Endothelial cell of umbilical vein (primary cell): ENCODE measurements around the gene AMH. TPM values are rescaled to one million over a fixed set of nuclear protein-coding genes. Genes with fewer than 3 reads are reported as not detected.

Experiments used
- BruUV-seq: library from RNA; stranded (reverse); fragments of 400-500 nt; replicated peaks from 2 replicates; lab custom pipeline; 2021; lab: Mats Ljungman, UMichigan
- CTCF ChIA-PET: fragments of 300-600, 350-600 bp; sonication (Branson Sonifier 250); formaldehyde crosslinking; loops from one replicate; lab custom pipeline; 2021; ENCODE audit warnings: antibody characterized with exemption, inconsistent platforms; lab: Charles Lee
- POLR2A ChIA-PET: fragments of 300-600, 350-600 bp; sonication (Branson Sonifier 250); formaldehyde crosslinking; loops from one replicate; lab custom pipeline; 2021; ENCODE audit warnings: antibody characterized with exemption, inconsistent platforms; lab: Charles Lee
- DNase-seq: peaks from one replicate; pipeline ENCODE4 v3.0.0-alpha.2; 2011; ENCODE audit warnings: low read depth, low spot score
- FAIRE-seq: peaks from 2 replicates; lab custom pipeline; 2011; peaks lifted over from hg19 to GRCh38; lab: Jason Lieb, UNC
- H2AFZ ChIP-seq: 2 replicates; pipeline ENCODE4 v1.6.0; 2012; ENCODE audit warnings: low read depth, low read length, control low read depth, inconsistent platforms
- H3K27ac ChIP-seq: 2 replicates; pipeline ENCODE4 v1.5.1; 2011; ENCODE audit warnings: low read depth, mild to moderate bottlenecking, control low read depth, low read length, moderate library complexity; ENCODE audit not compliant: insufficient read depth
- H3K27me3 ChIP-seq, 2 experiments: 2 replicates each; pipeline versions ENCODE4 v1.6.0 to v1.6.1; 2011; ENCODE audit warnings: low read length in 2 of 2, mixed read lengths in 1 of 2; ENCODE audit not compliant: control insufficient read depth in 2 of 2, insufficient read depth in 2 of 2
- H3K36me3 ChIP-seq, 2 experiments: 2 replicates in 1 of 2; 3 replicates in 1 of 2; pipeline ENCODE4 v1.5.1; 2011; ENCODE audit warnings: low read length in 2 of 2, mild to moderate bottlenecking in 1 of 2, moderate library complexity in 1 of 2; ENCODE audit not compliant: control insufficient read depth in 2 of 2, insufficient read depth in 2 of 2; ENCODE audit errors: extremely low read depth in 1 of 2
- H3K4me1 ChIP-seq: 3 replicates; pipeline ENCODE4 v1.5.1; 2011; ENCODE audit warnings: mild to moderate bottlenecking, low read length; ENCODE audit not compliant: control insufficient read depth, insufficient read depth; ENCODE audit errors: extremely low read depth
- H3K4me2 ChIP-seq: 2 replicates; pipeline ENCODE4 v1.6.1; 2011; ENCODE audit warnings: low read length, control low read depth, mixed read lengths; ENCODE audit not compliant: insufficient read depth
- H3K4me3 ChIP-seq, 3 experiments: fragments of 200-600 bp in 1 of 3; sonication (generic), shearing (Covaris generic) in 1 of 3; replicated peaks in 1 of 3; 2 replicates each; pipeline ENCODE4 v1.5.1; 2011 to 2016; ENCODE audit warnings: control low read depth in 3 of 3, low read length in 3 of 3, mild to moderate bottlenecking in 2 of 3, inconsistent platforms in 1 of 3, low read depth in 1 of 3, moderate library complexity in 1 of 3; ENCODE audit not compliant: insufficient read depth in 1 of 3
- H3K79me2 ChIP-seq: 2 replicates; pipeline ENCODE4 v1.6.0; 2012; ENCODE audit warnings: low read length, inconsistent platforms; ENCODE audit not compliant: control insufficient read depth, insufficient read depth
- H3K9ac ChIP-seq: replicated peaks from 2 replicates; pipeline ENCODE3; 2011; ENCODE audit warnings: low read length, control low read depth; ENCODE audit not compliant: insufficient read depth; ENCODE audit errors: extremely low read depth
- H3K9me1 ChIP-seq: replicated peaks from 3 replicates; pipeline ENCODE4 v1.6.0; 2011; ENCODE audit warnings: mild to moderate bottlenecking, low read length; ENCODE audit not compliant: control insufficient read depth, insufficient read depth; ENCODE audit errors: extremely low read depth
- H3K9me3 ChIP-seq: replicated peaks from 2 replicates; pipeline ENCODE4 v1.5.1; 2012; ENCODE audit warnings: low read length, inconsistent platforms; ENCODE audit not compliant: control insufficient read depth, insufficient read depth
- H4K20me1 ChIP-seq: replicated peaks from 2 replicates; pipeline ENCODE3; 2011; ENCODE audit warnings: mild to moderate bottlenecking, low read length; ENCODE audit not compliant: control insufficient read depth, insufficient read depth; ENCODE audit errors: extremely low read depth
- EZH2 ChIP-seq: IDR thresholded peaks from 2 replicates; pipeline ENCODE4 v1.6.1; 2012; ENCODE audit warnings: borderline replicate concordance, low read depth, mild to moderate bottlenecking, moderate library complexity, low read length, inconsistent platforms; ENCODE audit not compliant: severe bottlenecking
- MYC ChIP-seq: IDR thresholded peaks from one replicate; pipeline ENCODE4 v1.6.1; 2011; ENCODE audit warnings: mild to moderate bottlenecking, low read depth, low read length
- POLR2A ChIP-seq: IDR thresholded peaks from 2 replicates; pipeline ENCODE4 v1.6.1; 2012; ENCODE audit warnings: low read depth, mild to moderate bottlenecking, control low read depth, low read length
- POLR2AphosphoS5 ChIP-seq: IDR thresholded peaks from 2 replicates; pipeline ENCODE4 v1.6.1; 2012; ENCODE audit warnings: low read depth, mild to moderate bottlenecking, control low read depth, low read length, moderate library complexity; ENCODE audit not compliant: insufficient read depth
- dilution Hi-C: fragments of 300-500 bp; cut with MboI; formaldehyde crosslinking; loops from one replicate; pipeline ENCODE4 v1.15.0; 2019; ENCODE audit warnings: low sequenced_read_pairs; ENCODE audit not compliant: extremely low pct_ligation_motif_present
- intact Hi-C: fragments of 100-400 bp; cut with micrococcal nuclease; formaldehyde crosslinking; loops from one replicate; pipeline ENCODE4 v1.10.0; 2022
- polyA plus RNA-seq, 4 experiments: library from polyadenylated mRNA; depleted of rRNA in 3 of 4; stranded (reverse) in 3 of 4; unstranded in 1 of 4; fragments of >200 nt; gene quantifications; 2 replicates each; pipeline versions ENCODE4 v1.2.1 to v1.2.3, GENCODE V29; 2011 to 2012; ENCODE audit warnings: missing spikeins in 1 of 4
- total RNA-seq: library from RNA; stranded (reverse); gene quantifications from 2 replicates; pipeline ENCODE4 v1.2.3, GENCODE V29; 2021

Gene AMH
- total and polyA plus RNA-seq, 2 donors (not counting 3 experiments of a cell fraction or from before 2014, with no cell fraction given): 3.3 to 9.6 TPM

DNA sequence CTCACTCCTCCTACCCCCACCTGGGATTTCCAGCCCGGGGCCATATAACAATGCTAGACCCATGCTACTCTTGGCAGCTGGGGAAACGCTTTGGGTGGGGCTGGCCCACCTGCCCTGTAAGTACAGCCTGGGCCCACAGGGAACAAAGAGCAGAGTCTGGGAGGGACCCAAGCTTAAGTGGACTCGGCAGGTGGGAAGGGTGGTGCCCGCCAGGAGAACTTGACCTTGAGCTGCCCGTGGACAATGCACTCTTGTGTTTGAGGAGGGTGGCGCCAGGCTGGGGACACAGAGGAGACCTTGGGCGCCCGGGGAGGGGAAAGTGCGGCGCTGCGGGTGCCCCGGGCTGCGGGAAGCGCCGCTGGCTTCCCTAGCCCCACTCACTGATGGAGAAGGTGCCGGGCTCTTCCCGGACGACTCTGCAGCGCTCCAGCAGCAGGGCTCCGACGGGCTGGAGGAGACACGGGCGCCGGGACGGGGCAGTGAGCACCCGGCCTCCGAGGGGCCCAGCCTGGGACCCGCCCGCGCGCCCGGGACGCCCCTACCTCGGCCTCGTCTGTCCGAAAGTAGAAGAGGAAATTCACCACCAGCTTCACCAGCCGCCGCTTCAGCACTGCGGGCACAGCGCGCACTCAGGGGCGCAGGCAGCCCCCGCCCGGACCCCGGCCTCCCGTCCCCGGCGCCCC lies 13.6 kb upstream of the AMH start:
- peak overlapping the region; percentile 27 for H3K27ac ChIP-seq
- H3K27me3 ChIP-seq: no peaks in the 10 kb centered on the region
- peak overlapping the region; percentile 86 for H3K4me2 ChIP-seq
- BruUV-seq: no TSS peak
- H4K20me1 ChIP-seq: no peaks in the 10 kb centered on the region
- peak overlapping the region; percentile 67 for H3K9ac ChIP-seq
- no peaks in the 10 kb centered on the region for H3K9me3 ChIP-seq
- H3K4me3 ChIP-seq: peak overlapping the region; percentile 56 to 86 (median 80)
- intact Hi-C loops: loop anchor here (1.0 to 5.0 kb wide), 10 partner anchors 19 to 802 kb away; partner anchors contain the start of gene TIMM13
- peaks cover 0 to 17% of the 10 kb centered on the region in 2 experiments for H3K36me3 ChIP-seq
- H2AFZ ChIP-seq: no peak overlapping the region
- TF ChIP-seq EZH2: no peak
- TF ChIP-seq POLR2A: peak; percentile 43
- CTCF ChIA-PET: interaction anchor here (0.7 to 1.8 kb wide), 10 partner anchors 14 to 377 kb away, joined by 3 to 16 read pairs (median 7); partner anchors contain the start of gene AMH
- H3K79me2 ChIP-seq: peaks cover 59% of the 10 kb centered on the region
- H3K4me1 ChIP-seq: peaks cover 32% of the 10 kb centered on the region
- dilution Hi-C loops: no loop called here
- H3K9me1 ChIP-seq: no peaks in the 10 kb centered on the region
- peak; percentile 76 for FAIRE-seq
- no peak for DNase-seq
- POLR2A ChIA-PET: interaction anchor here (0.5 kb wide), 1 partner anchor 389 kb away, joined by 3 read pairs; no protein-coding TSS in a partner anchor

- no peaks in the 10 kb centered on the region for H3K9me1 ChIP-seq
- H3K4me2 ChIP-seq: no peak overlapping the region
- peak overlapping the region; percentile 66 for H3K27ac ChIP-seq
- intact Hi-C loops: loop anchor here (1.0 to 5.0 kb wide), 10 partner anchors 18 to 801 kb away; partner anchors contain the start of gene TIMM13
- H2AFZ ChIP-seq: no peak overlapping the region
- dilution Hi-C loops: no loop called here
- peaks cover 36% of the 10 kb centered on the region for H3K4me1 ChIP-seq
- CTCF ChIA-PET: interaction anchor here (0.7 to 1.8 kb wide), 10 partner anchors 13 to 376 kb away, joined by 3 to 16 read pairs (median 7); partner anchors contain the start of gene AMH
- H3K4me3 ChIP-seq: peak overlapping the region; percentile 56 to 86 (median 64)
- no peaks in the 10 kb centered on the region for H3K9me3 ChIP-seq
- no peak for TF ChIP-seq MYC
- peak; percentile 44 for TF ChIP-seq POLR2A
- TF ChIP-seq POLR2AphosphoS5: peak; percentile 87
- FAIRE-seq (no peak), DNase-seq (no peak)
- H4K20me1 ChIP-seq: no peaks in the 10 kb centered on the region
- BruUV-seq: no TSS peak
- H3K36me3 ChIP-seq: peaks cover 0 to 17% of the 10 kb centered on the region in 2 experiments
- peak overlapping the region; percentile 67 for H3K9ac ChIP-seq
- H3K27me3 ChIP-seq: no peaks in the 10 kb centered on the region
- POLR2A ChIA-PET: interaction anchor here (0.5 kb wide), 1 partner anchor 389 kb away, joined by 3 read pairs; no protein-coding TSS in a partner anchor
- H3K79me2 ChIP-seq: peaks cover 64% of the 10 kb centered on the region
Measured at GRCh38 chr19:2236064-2236313, 13.1 kb upstream of the AMH start.
